HL-60 (cell line): Measurements from ENCODE around the gene MOV10L1.

Experiments used
- DNase-seq, 2 experiments: peaks; one replicate each; pipeline ENCODE4 v3.0.0-alpha.2; 2010 to 2020; ENCODE audit warnings: low read depth in 1 of 2, low spot score in 1 of 2
- H3K27ac ChIP-seq: fragments of 250-450 bp; sonication (Bioruptor Pico); replicated peaks from 2 replicates; pipeline ENCODE4 v1.5.1; 2020; ENCODE audit warnings: mild to moderate bottlenecking, moderate library complexity
- H3K27me3 ChIP-seq: fragments of 250-450 bp; sonication (Bioruptor Pico); 2 replicates; pipeline ENCODE4 v1.5.1; 2021; ENCODE audit warnings: mild to moderate bottlenecking, moderate library complexity; ENCODE audit not compliant: insufficient read depth, poor library complexity, severe bottlenecking
- H3K4me3 ChIP-seq: replicated peaks from 2 replicates; pipeline ENCODE4 v1.5.1; 2011; ENCODE audit warnings: mild to moderate bottlenecking, control low read depth, low read length; ENCODE audit not compliant: insufficient read depth
- CTCF ChIP-seq: IDR thresholded peaks from one replicate; pipeline ENCODE4 v1.5.1; 2011; ENCODE audit warnings: low read length, control low read depth, inconsistent platforms; ENCODE audit not compliant: insufficient read depth
- GABPA ChIP-seq: IDR thresholded peaks from 2 replicates; pipeline ENCODE4 v1.6.1; 2012; ENCODE audit warnings: low read depth
- POLR2AphosphoS5 ChIP-seq: IDR thresholded peaks from 2 replicates; pipeline ENCODE4 v1.6.1; 2012; ENCODE audit warnings: low read depth
- REST ChIP-seq: IDR thresholded peaks from 2 replicates; pipeline ENCODE4 v1.6.1; 2012; ENCODE audit warnings: low read depth; ENCODE audit not compliant: insufficient replicate concordance
- SPI1 ChIP-seq: IDR thresholded peaks from 2 replicates; pipeline ENCODE4 v1.6.1; 2012; ENCODE audit warnings: low read depth, mild to moderate bottlenecking, borderline replicate concordance

Gene MOV10L1

GRCh38 chr22:50117168-50117762 lies 27.5 kb downstream of the MOV10L1 start:
- DNase-seq: no peak
- Histone ChIP-seq H3K27ac (no peak overlapping the region), H3K4me3 (no peak overlapping the region), H3K27me3 (no peaks in the 10 kb centered on the region)
- TF ChIP-seq GABPA (no peak), REST (no peak), SPI1 (no peak), POLR2AphosphoS5 (no peak), CTCF (no peak)

- Histone ChIP-seq H3K4me3 (no peak overlapping the region), H3K27me3 (no peaks in the 10 kb centered on the region), H3K27ac (no peak overlapping the region)
- no peak for TF ChIP-seq GABPA
- no peak for TF ChIP-seq SPI1
- no peak for TF ChIP-seq CTCF
- no peak for DNase-seq
Measured at GRCh38 chr22:50118129-50118528, 28.3 kb downstream of the MOV10L1 start.

- no peaks in the 10 kb centered on the region for H3K27me3 ChIP-seq
- no peak overlapping the region for H3K4me3 ChIP-seq
- no peak for DNase-seq
- H3K27ac ChIP-seq: no peak overlapping the region
- TF ChIP-seq GABPA (no peak), REST (no peak), SPI1 (no peak), CTCF (no peak), POLR2AphosphoS5 (no peak)
Measured at GRCh38 chr22:50118557-50119168, 28.9 kb downstream of the MOV10L1 start.
